Activated CD4-positive, alpha-beta T cell treated with anti-CD3 and anti-CD28 coated beads, Interleukin-2, amount 50 U/mL, for 16 hours (primary cell): Measurements from ENCODE around the gene TTC12.

Experiments used
- DNase-seq: peaks from one replicate; pipeline ENCODE4 v3.0.0-alpha.2; 2020

The TTC12 gene

GRCh38 chr11:113408206-113408605 lies 93.8 kb downstream of the TTC12 start:
- DNase-seq, result no peak

- DNase-seq, result no peak
Observed at GRCh38 chr11:113408887-113409286, 94.5 kb downstream of the TTC12 start.

GRCh38 chr11:113409526-113409925 lies 95.1 kb downstream of the TTC12 start:
- no peak for DNase-seq

GRCh38 chr11:113410414-113411135 lies 96.2 kb downstream of the TTC12 start:
- DNase-seq, result no peak

- no peak for DNase-seq
Observed at GRCh38 chr11:113411536-113411935, 97.2 kb downstream of the TTC12 start.

GRCh38 chr11:113412675-113413074 lies 98.3 kb downstream of the TTC12 start:
- no peak for DNase-seq

GRCh38 chr11:113415343-113415742 lies 101.0 kb downstream of the TTC12 start:
- DNase-seq, result no peak
